ENCODE measurements around the gene BORCS6. TPM values are rescaled to one million over a fixed set of nuclear protein-coding genes. Genes with fewer than 3 reads are reported as not detected.
A peak's percentile ranks its signal among the peaks of the same experiment; 100 is the strongest.

Gene BORCS6
- total RNA-seq, 2 donors from 2014 or later: 10.2 to 10.8 TPM

GRCh38 chr17:8151120-8151640, 38.8 kb downstream of the BORCS6 start:
- Histone ChIP-seq H3K4me1 (peaks cover 0 to 61% of the 10 kb centered on the region in 2 donors), H3K27me3 (no peaks in the 10 kb centered on the region)

GRCh38 chr17:8150194-8151119, 39.5 kb downstream of the BORCS6 start:
- H3K9me3 ChIP-seq: no peaks in the 10 kb centered on the region
- H3K4me1 ChIP-seq: peaks cover 0 to 67% of the 10 kb centered on the region in 2 donors
- H3K36me3 ChIP-seq: peaks cover 70% of the 10 kb centered on the region
- no peak for DNase-seq (ENCODE audit: low spot score)
- no peaks in the 10 kb centered on the region for H3K27me3 ChIP-seq
- no peak for TF ChIP-seq CTCF (IDR thresholded peaks at IDR 0.05)
- peak overlapping the region; percentile 100 for H3K27ac ChIP-seq
- peak overlapping the region; percentile 83 to 92 for H3K4me3 ChIP-seq

More at GRCh38 chr17:8151120-8151640, 38.8 kb downstream of the BORCS6 start:
- Histone ChIP-seq H3K9me3 (no peaks in the 10 kb centered on the region), H3K4me3 (peak overlapping the region; percentile 83 to 92), H3K36me3 (peaks cover 63% of the 10 kb centered on the region), H3K27ac (peak overlapping the region; percentile 100)
- peak in 1 of 2 donors; percentile 13 for TF ChIP-seq CTCF (IDR thresholded peaks at IDR 0.05)
- DNase-seq (ENCODE audit: low spot score): peak; percentile 93

- peaks cover 0 to 67% of the 10 kb centered on the region in 2 donors for H3K4me1 ChIP-seq
- no peaks in the 10 kb centered on the region for H3K27me3 ChIP-seq
- H3K4me3 ChIP-seq: peak overlapping the region in 1 of 2 donors; percentile 83
- no peaks in the 10 kb centered on the region for H3K9me3 ChIP-seq
- peaks cover 79% of the 10 kb centered on the region for H3K36me3 ChIP-seq
- DNase-seq (ENCODE audit: low spot score): no peak
- peak overlapping the region; percentile 100 for H3K27ac ChIP-seq
- no peak for TF ChIP-seq CTCF (IDR thresholded peaks at IDR 0.05)
These were observed 40.4 kb downstream of the BORCS6 start for GRCh38 chr17:8149419-8150193.

GRCh38 chr17:8148560-8148959, 41.4 kb downstream of the BORCS6 start:
- Histone ChIP-seq H3K9me3 (no peaks in the 10 kb centered on the region), H3K4me1 (peaks cover 0 to 62% of the 10 kb centered on the region in 2 donors), H3K27ac (peak overlapping the region; percentile 100), H3K36me3 (peaks cover 89% of the 10 kb centered on the region), H3K4me3 (no peak overlapping the region), H3K27me3 (no peaks in the 10 kb centered on the region)
- no peak for TF ChIP-seq CTCF (IDR thresholded peaks at IDR 0.05)
- DNase-seq (ENCODE audit: low spot score): no peak

- Histone ChIP-seq H3K36me3 (peaks cover 89% of the 10 kb centered on the region), H3K4me1 (peaks cover 0 to 61% of the 10 kb centered on the region in 2 donors), H3K4me3 (no peak overlapping the region), H3K9me3 (no peaks in the 10 kb centered on the region), H3K27me3 (no peaks in the 10 kb centered on the region), H3K27ac (peak overlapping the region; percentile 100)
- no peak for DNase-seq (ENCODE audit: low spot score)
- TF ChIP-seq CTCF (IDR thresholded peaks at IDR 0.05): no peak
These were observed 42.1 kb downstream of the BORCS6 start for GRCh38 chr17:8147805-8148404.
